ENCODE data around the gene RELT. TPM values are rescaled to one million over a fixed set of nuclear protein-coding genes. Genes with fewer than 3 reads are reported as not detected.

The RELT gene
- total and polyA plus RNA-seq, 8 donors, result 1.2 to 18.7 (median 1.9) TPM; not detected in 2

DNA sequence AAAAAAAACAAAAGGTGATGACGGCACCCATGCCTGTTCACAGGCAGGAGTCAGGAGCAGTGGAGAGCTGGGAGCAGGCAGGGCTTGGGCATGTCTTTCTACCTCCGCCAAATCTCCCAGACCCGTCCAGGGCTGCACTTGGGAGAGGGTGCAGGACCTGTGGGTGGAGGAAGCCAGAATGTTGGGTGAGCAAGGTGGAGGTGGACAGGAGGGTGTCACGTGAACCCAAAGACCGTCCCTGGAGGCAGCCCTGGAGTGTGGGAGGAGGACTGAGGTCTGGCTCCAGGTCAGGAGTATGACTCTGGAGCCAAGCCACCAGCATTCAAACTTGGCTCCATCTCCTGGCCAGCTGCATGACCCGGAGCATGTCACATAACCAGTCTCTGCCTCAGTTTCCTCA lies 26.6 kb upstream of the RELT start:
- DNase-seq, result no peak
- H3K9me3 ChIP-seq, result no peaks in the 10 kb centered on the region
- 50 to 84% (median 66%) methylated on average over 5 to 6 of the region's 6 CpGs for WGBS, 5 donors
- H3K4me3 ChIP-seq, result no peak overlapping the region
- H3K27me3 ChIP-seq, result no peaks in the 10 kb centered on the region
- H3K4me1 ChIP-seq, result peaks cover 0 to 41% (median 17%) of the 10 kb centered on the region in 4 donors
- intact Hi-C loops (cut with DNase I; ENCODE audit: low total_unique reads), result loop anchor here (5.0 kb wide), 1 partner anchor 43 kb away; no protein-coding TSS in a partner anchor
- peak overlapping the region in 1 of 5 donors; percentile 37 for H3K27ac ChIP-seq
- TF ChIP-seq POLR2A (IDR thresholded peaks at IDR 0.05), result no peak
- TF ChIP-seq EP300 (IDR thresholded peaks at IDR 0.05), result no peak
- peaks cover 3 to 40% (median 30%) of the 10 kb centered on the region in 4 donors for H3K36me3 ChIP-seq

- H3K9me3 ChIP-seq, result no peaks in the 10 kb centered on the region
- intact Hi-C loops (cut with DNase I; ENCODE audit: low total_unique reads), result loop anchor here (5.0 kb wide), 1 partner anchor 41 kb away; no protein-coding TSS in a partner anchor
- TF ChIP-seq, protein P1, sequence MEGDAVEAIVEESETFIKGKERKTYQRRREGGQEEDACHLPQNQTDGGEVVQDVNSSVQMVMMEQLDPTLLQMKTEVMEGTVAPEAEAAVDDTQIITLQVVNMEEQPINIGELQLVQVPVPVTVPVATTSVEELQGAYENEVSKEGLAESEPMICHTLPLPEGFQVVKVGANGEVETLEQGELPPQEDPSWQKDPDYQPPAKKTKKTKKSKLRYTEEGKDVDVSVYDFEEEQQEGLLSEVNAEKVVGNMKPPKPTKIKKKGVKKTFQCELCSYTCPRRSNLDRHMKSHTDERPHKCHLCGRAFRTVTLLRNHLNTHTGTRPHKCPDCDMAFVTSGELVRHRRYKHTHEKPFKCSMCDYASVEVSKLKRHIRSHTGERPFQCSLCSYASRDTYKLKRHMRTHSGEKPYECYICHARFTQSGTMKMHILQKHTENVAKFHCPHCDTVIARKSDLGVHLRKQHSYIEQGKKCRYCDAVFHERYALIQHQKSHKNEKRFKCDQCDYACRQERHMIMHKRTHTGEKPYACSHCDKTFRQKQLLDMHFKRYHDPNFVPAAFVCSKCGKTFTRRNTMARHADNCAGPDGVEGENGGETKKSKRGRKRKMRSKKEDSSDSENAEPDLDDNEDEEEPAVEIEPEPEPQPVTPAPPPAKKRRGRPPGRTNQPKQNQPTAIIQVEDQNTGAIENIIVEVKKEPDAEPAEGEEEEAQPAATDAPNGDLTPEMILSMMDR (IDR thresholded peaks at IDR 0.05), result peak in 5 of 7 experiments; percentile 89 to 96 (median 93)
- no peak for TF ChIP-seq EP300 (IDR thresholded peaks at IDR 0.05)
- 16 to 27% (median 20%) methylated on average over 14 to 16 of the region's 16 CpGs for WGBS, 5 donors
- no peak overlapping the region for H3K4me3 ChIP-seq
- peaks cover 9 to 55% (median 38%) of the 10 kb centered on the region in 4 donors for H3K36me3 ChIP-seq
- no peaks in the 10 kb centered on the region for H3K27me3 ChIP-seq
- peak; percentile 70 to 87 for DNase-seq
- peaks cover 0 to 26% (median 10%) of the 10 kb centered on the region in 4 donors for H3K4me1 ChIP-seq
- H3K27ac ChIP-seq, result peak overlapping the region in 2 of 5 donors; percentile 15 to 65
Observed at GRCh38 chr11:73350908-73351636, 25.1 kb upstream of the RELT start.

GRCh38 chr11:73353422-73353821 lies 22.8 kb upstream of the RELT start:
- H3K27ac ChIP-seq, result no peak overlapping the region
- TF ChIP-seq, protein P1 (IDR thresholded peaks at IDR 0.05), result no peak
- TF ChIP-seq POLR2AphosphoS5 (IDR thresholded peaks at IDR 0.05) (no peak), EP300 (IDR thresholded peaks at IDR 0.05) (no peak)
- peaks cover 26 to 60% (median 40%) of the 10 kb centered on the region in 4 donors for H3K36me3 ChIP-seq
- H3K4me3 ChIP-seq, result no peak overlapping the region
- H3K9me3 ChIP-seq, result no peaks in the 10 kb centered on the region
- DNase-seq, result no peak
- intact Hi-C loops (cut with DNase I; ENCODE audit: low total_unique reads), result loop anchor here (5.0 kb wide), 1 partner anchor 39 kb away; no protein-coding TSS in a partner anchor
- H3K27me3 ChIP-seq, result no peaks in the 10 kb centered on the region
- 81 to 94% (median 90%) methylated on average over 4 of the region's 4 CpGs for WGBS, 5 donors
- H3K4me1 ChIP-seq, result peaks cover 0 to 23% (median 10%) of the 10 kb centered on the region in 4 donors

DNA sequence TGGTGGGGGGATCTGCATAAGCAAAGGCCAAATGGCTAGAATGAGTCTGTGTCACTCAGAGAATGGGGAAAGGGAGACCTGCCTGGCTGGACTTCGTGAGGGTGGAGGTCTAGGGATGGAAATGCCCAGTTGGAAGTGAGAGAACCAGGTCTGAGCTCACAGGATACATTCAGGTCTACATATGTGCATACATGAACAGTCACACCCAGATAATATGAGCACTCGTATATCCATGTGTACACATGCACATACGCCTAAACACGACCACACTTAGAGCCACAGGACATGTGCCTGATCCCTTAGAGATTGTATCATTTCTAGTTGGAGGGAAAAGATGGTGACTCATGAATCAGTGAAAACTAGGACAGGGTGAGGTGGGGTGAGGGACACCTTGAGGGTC lies 21.1 kb upstream of the RELT start:
- Histone ChIP-seq H3K36me3 (peaks cover 32 to 76% (median 54%) of the 10 kb centered on the region in 4 donors), H3K27me3 (no peaks in the 10 kb centered on the region), H3K27ac (no peak overlapping the region), H3K9me3 (no peaks in the 10 kb centered on the region), H3K4me1 (peaks cover 0 to 17% (median 10%) of the 10 kb centered on the region in 4 donors), H3K4me3 (no peak overlapping the region)
- TF ChIP-seq POLR2A (IDR thresholded peaks at IDR 0.05) (no peak), EP300 (IDR thresholded peaks at IDR 0.05) (no peak), POLR2AphosphoS5 (IDR thresholded peaks at IDR 0.05) (no peak)
- TF ChIP-seq, protein P1 (IDR thresholded peaks at IDR 0.05), result no peak
- intact Hi-C loops (cut with DNase I; ENCODE audit: low total_unique reads), result no loop called here
- WGBS, 5 donors, result 88 to 96% (median 90%) methylated on average over 4 of the region's 4 CpGs
- no peak for DNase-seq
